ENCODE data around the gene SSX2IP. TPM values are rescaled to one million over a fixed set of nuclear protein-coding genes. Genes with fewer than 3 reads are reported as not detected.

SSX2IP gene
- 10 to 100 TPM in 1 of 2 experiments, 1 to 10 TPM in 1; 10.0 to 12.7 TPM for total RNA-seq

- Mint-ChIP-seq H3K27ac (peak within 1 kb of the TSS; percentile 88), H3K27me3 (no peaks in the 10 kb centered on the region), H3K9me3 (peaks cover 4% of the 10 kb centered on the region), H3K4me1 (ENCODE audit: low read depth) (peaks cover 61% of the 10 kb centered on the region), H3K4me3 (peak within 1 kb of the TSS; percentile 93), H3K36me3 (ENCODE audit: low read depth) (no peaks in the 10 kb centered on the region)
- ChIA-PET POLR2A (no interaction called here), CTCF (interaction anchor here (1.2 kb wide), 1 partner anchor 76 kb away, joined by 3 read pairs; no protein-coding TSS in a partner anchor)
- TF ChIP-seq CTCF (IDR thresholded peaks at IDR 0.05), result no peak
- DNase-seq (peak; percentile 98), ATAC-seq (peak; percentile 83)
- intact Hi-C loops (cut with micrococcal nuclease), result no loop called here
Measured at GRCh38 chr1:84690397-84691121, at the start of gene SSX2IP. Gene SSX2IP (minus strand): TSS chr1:84690461. CDS start chr1:84671219, 19,242 bp downstream.

- TF ChIP-seq CTCF (IDR thresholded peaks at IDR 0.05), result no peak
- no peaks in the 10 kb centered on the region for H3K36me3 Mint-ChIP-seq (ENCODE audit: low read depth)
- ATAC-seq (no peak), DNase-seq (no peak)
- H3K4me1 Mint-ChIP-seq (ENCODE audit: low read depth), result peaks cover 6% of the 10 kb centered on the region
- H3K27ac Mint-ChIP-seq, result no peak overlapping the region
- no peaks in the 10 kb centered on the region for H3K9me3 Mint-ChIP-seq
- intact Hi-C loops (cut with micrococcal nuclease), result no loop called here
- peaks cover 5% of the 10 kb centered on the region for H3K27me3 Mint-ChIP-seq
- ChIA-PET CTCF (interaction anchor here (0.9 to 4.2 kb wide), 5 partner anchors 13 to 207 kb away, joined by 3 to 24 read pairs (median 4); no protein-coding TSS in a partner anchor), POLR2A (no interaction called here)
- no peak overlapping the region for H3K4me3 Mint-ChIP-seq
Measured at GRCh38 chr1:84738237-84738636, 48.0 kb upstream of the SSX2IP start.

- ChIA-PET CTCF (interaction anchor here (0.8 to 4.2 kb wide), 6 partner anchors 10 to 207 kb away, joined by 3 to 24 read pairs (median 4); no protein-coding TSS in a partner anchor), POLR2A (no interaction called here)
- H3K36me3 Mint-ChIP-seq (ENCODE audit: low read depth), result no peaks in the 10 kb centered on the region
- intact Hi-C loops (cut with micrococcal nuclease), result no loop called here
- TF ChIP-seq CTCF (IDR thresholded peaks at IDR 0.05), result no peak
- no peak overlapping the region for H3K27ac Mint-ChIP-seq
- DNase-seq, result no peak
- ATAC-seq, result no peak
- H3K4me3 Mint-ChIP-seq, result no peak overlapping the region
- no peaks in the 10 kb centered on the region for H3K9me3 Mint-ChIP-seq
- H3K4me1 Mint-ChIP-seq (ENCODE audit: low read depth), result peaks cover 1% of the 10 kb centered on the region
- peaks cover 5% of the 10 kb centered on the region for H3K27me3 Mint-ChIP-seq
Measured at GRCh38 chr1:84737590-84737989, 47.3 kb upstream of the SSX2IP start.

GRCh38 chr1:84736944-84737343 lies 46.7 kb upstream of the SSX2IP start:
- Mint-ChIP-seq H3K4me1 (ENCODE audit: low read depth) (no peaks in the 10 kb centered on the region), H3K27me3 (peaks cover 8% of the 10 kb centered on the region), H3K4me3 (no peak overlapping the region), H3K36me3 (ENCODE audit: low read depth) (no peaks in the 10 kb centered on the region), H3K27ac (no peak overlapping the region), H3K9me3 (no peaks in the 10 kb centered on the region)
- TF ChIP-seq CTCF (IDR thresholded peaks at IDR 0.05), result no peak
- DNase-seq, result no peak
- ChIA-PET CTCF (interaction anchor here (0.8 to 4.2 kb wide), 7 partner anchors 8 to 208 kb away, joined by 3 to 24 read pairs (median 4); no protein-coding TSS in a partner anchor), POLR2A (no interaction called here)
- intact Hi-C loops (cut with micrococcal nuclease), result no loop called here
- ATAC-seq, result no peak

GRCh38 chr1:84736445-84736844 lies 46.2 kb upstream of the SSX2IP start:
- H3K4me1 Mint-ChIP-seq (ENCODE audit: low read depth), result no peaks in the 10 kb centered on the region
- POLR2A ChIA-PET, result no interaction called here

More at GRCh38 chr1:84736445-84736844, 46.2 kb upstream of the SSX2IP start:
- no peaks in the 10 kb centered on the region for H3K36me3 Mint-ChIP-seq (ENCODE audit: low read depth)
- ATAC-seq, result no peak
- H3K27ac Mint-ChIP-seq, result no peak overlapping the region
- TF ChIP-seq CTCF (IDR thresholded peaks at IDR 0.05), result no peak
- no peak overlapping the region for H3K4me3 Mint-ChIP-seq
- CTCF ChIA-PET, result interaction anchor here (1.1 to 4.2 kb wide), 4 partner anchors 8 to 17 kb away, joined by 3 to 24 read pairs (median 10); no protein-coding TSS in a partner anchor
- no peaks in the 10 kb centered on the region for H3K9me3 Mint-ChIP-seq
- peaks cover 11% of the 10 kb centered on the region for H3K27me3 Mint-ChIP-seq
- intact Hi-C loops (cut with micrococcal nuclease), result no loop called here
- no peak for DNase-seq

Data from activated CD8-positive, alpha-beta T cell treated with anti-CD3 and anti-CD28 coated beads for 36 hours (primary cell).